NCI-H1417 (cell line): ENCODE data around the gene ARSG.
"Not testable (repeated sequence)": the region's sequence is repeated elsewhere in the genome, so short reads cannot be mapped to it uniquely, and the experiment has no call there.

Experiments
- DNase-seq, 3 experiments: peaks; one replicate each; lab custom pipeline; 2025; lab: John Stamatoyannopoulos, UW

Gene ARSG

GRCh38 chr17:68329331-68329730 is 38.0 kb downstream of the ARSG start:
- DNase-seq = no peak

GRCh38 chr17:68331932-68332331 is 40.6 kb downstream of the ARSG start:
- not testable (repeated sequence) for DNase-seq

GRCh38 chr17:68334393-68334792 is 43.1 kb downstream of the ARSG start:
- no peak for DNase-seq

GRCh38 chr17:68341482-68341881 is 50.2 kb downstream of the ARSG start:
- no peak for DNase-seq

- DNase-seq = no peak
These were observed 52.7 kb downstream of the ARSG start for GRCh38 chr17:68343976-68344375.

- no peak for DNase-seq
These were observed 53.4 kb downstream of the ARSG start for GRCh38 chr17:68344701-68345136.

GRCh38 chr17:68346448-68346847 is 55.2 kb downstream of the ARSG start:
- no peak for DNase-seq

- DNase-seq = no peak
These were observed 56.1 kb downstream of the ARSG start for GRCh38 chr17:68347380-68347779.

- no peak for DNase-seq
These were observed 57.9 kb downstream of the ARSG start for GRCh38 chr17:68349157-68349556.

GRCh38 chr17:68351395-68351794 is 60.1 kb downstream of the ARSG start:
- peak in 1 of 3 experiments; percentile 6 for DNase-seq

- no peak for DNase-seq
These were observed 60.7 kb downstream of the ARSG start for GRCh38 chr17:68352041-68352440.

- not testable (repeated sequence) for DNase-seq
These were observed 61.4 kb downstream of the ARSG start for GRCh38 chr17:68352671-68353070.

- DNase-seq = no peak
These were observed 61.8 kb downstream of the ARSG start for GRCh38 chr17:68353111-68353521.

- DNase-seq = not testable (repeated sequence)
These were observed 63.0 kb downstream of the ARSG start for GRCh38 chr17:68354311-68354710.

GRCh38 chr17:68355108-68355507 is 63.8 kb downstream of the ARSG start:
- not testable (repeated sequence) for DNase-seq

- no peak for DNase-seq
These were observed 65.2 kb downstream of the ARSG start for GRCh38 chr17:68356520-68356919.

- no peak for DNase-seq
These were observed 65.7 kb downstream of the ARSG start for GRCh38 chr17:68356949-68357455.

- DNase-seq = no peak
These were observed 66.6 kb downstream of the ARSG start for GRCh38 chr17:68357886-68358285.

- DNase-seq = no peak
These were observed 68.7 kb downstream of the ARSG start for GRCh38 chr17:68359791-68360535.

GRCh38 chr17:68365469-68365868 is 74.2 kb downstream of the ARSG start:
- DNase-seq = no peak

GRCh38 chr17:68368387-68368786 is 77.1 kb downstream of the ARSG start:
- DNase-seq = no peak

- no peak for DNase-seq
These were observed 84.3 kb downstream of the ARSG start for GRCh38 chr17:68375566-68375965.

- DNase-seq = not testable (repeated sequence)
These were observed 84.9 kb downstream of the ARSG start for GRCh38 chr17:68376178-68376577.

- no peak for DNase-seq
These were observed 86.5 kb downstream of the ARSG start for GRCh38 chr17:68377771-68378267.
